Measurements from ENCODE around the gene OGT.
"Not testable (repeated sequence)": the region's sequence is repeated elsewhere in the genome, so short reads cannot be mapped to it uniquely, and the experiment has no call there.

The OGT gene

GRCh38 chrX:71540801-71541200, 7.9 kb downstream of the OGT start:
- no peak for DNase-seq (ENCODE audit: low read depth)

DNA sequence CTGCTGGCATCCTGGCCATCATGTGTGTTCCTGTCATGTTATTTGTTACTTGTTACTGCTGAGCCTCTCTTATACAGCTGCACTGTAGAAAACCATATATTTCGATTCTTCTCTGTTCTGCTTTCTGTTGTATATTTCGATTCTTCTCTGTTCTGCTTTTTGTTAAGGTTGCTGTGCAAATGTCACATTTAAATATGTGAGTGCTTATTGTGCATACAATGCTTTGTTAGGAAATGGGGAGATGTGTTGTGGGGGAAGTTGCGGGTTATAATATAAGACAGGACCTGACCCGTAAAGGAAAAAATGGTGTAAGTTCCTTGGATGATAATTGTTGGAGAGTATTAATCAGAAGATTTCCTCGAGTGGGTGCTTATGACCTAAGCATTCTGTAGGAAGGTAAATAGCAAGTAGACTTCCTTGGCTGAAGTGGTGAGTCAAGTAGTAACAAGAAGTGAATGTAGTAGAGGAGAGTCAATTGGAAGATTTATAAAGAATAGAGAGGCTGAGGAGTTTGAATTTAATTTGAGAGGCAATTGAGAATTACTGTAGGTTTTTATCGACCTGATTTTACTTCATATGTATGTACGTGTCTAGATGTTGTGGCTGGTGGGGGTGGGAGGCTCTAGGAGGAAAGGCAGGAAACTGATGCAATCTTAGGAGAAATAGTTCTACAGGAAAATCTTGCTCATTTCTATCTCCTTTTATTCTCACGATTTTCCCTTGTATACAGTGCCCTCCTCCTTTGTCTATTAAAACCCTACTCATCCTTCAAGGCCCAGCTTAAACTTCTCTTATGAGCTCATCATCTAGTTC, 8.5 kb downstream of the OGT start:
- no peak for DNase-seq (ENCODE audit: low read depth)

GRCh38 chrX:71542411-71542810, 9.5 kb downstream of the OGT start:
- no peak for DNase-seq (ENCODE audit: low read depth)

- DNase-seq (ENCODE audit: low read depth): no peak
These were observed 9.9 kb downstream of the OGT start for GRCh38 chrX:71542825-71543224.

DNA sequence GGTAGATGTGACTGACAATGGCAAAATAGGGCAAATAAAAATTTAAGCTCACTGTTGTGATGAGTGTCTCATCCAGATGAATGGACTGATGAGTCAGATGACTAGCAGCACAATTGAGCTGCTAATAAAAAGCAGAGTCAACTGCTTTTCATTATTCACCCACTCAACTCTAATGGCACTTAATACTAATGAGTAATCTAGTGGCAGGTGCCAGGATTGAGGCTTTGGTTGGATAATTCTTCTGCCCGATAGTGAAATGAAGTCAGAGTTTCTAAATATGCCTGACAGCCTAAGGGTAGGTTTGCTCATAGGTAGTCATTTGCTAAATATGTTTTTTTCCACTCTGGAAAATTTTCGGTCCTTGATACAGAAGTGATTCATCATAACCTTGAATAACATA, 10.4 kb downstream of the OGT start:
- DNase-seq (ENCODE audit: low read depth): no peak

- DNase-seq (ENCODE audit: low read depth): no peak
These were observed 12.5 kb downstream of the OGT start for GRCh38 chrX:71545364-71545763.

DNA sequence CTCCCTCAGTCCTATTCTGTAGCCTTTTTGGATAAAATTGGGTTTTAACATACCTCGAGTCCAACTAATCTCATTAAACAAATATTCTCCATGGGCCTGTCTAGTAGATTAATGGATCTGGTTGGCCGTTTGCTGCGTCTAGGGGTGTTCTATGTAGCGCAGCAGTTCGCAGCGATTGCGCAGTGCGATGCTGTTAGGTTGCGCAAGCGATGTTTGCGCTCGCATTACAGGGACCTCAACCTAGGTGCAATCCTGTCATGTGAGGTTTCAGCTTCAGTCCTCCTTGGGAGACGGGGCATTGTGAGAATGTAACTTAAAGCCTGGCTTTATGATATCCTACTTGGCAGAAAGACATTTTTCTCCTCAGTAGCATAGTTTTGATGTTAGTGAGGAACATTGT, 14.0 kb downstream of the OGT start:
- DNase-seq (ENCODE audit: low read depth): no peak

- DNase-seq (ENCODE audit: low read depth): no peak
These were observed 14.4 kb downstream of the OGT start for GRCh38 chrX:71547339-71547738.

- DNase-seq (ENCODE audit: low read depth): no peak
These were observed 17.1 kb downstream of the OGT start for GRCh38 chrX:71549986-71550385.

DNA sequence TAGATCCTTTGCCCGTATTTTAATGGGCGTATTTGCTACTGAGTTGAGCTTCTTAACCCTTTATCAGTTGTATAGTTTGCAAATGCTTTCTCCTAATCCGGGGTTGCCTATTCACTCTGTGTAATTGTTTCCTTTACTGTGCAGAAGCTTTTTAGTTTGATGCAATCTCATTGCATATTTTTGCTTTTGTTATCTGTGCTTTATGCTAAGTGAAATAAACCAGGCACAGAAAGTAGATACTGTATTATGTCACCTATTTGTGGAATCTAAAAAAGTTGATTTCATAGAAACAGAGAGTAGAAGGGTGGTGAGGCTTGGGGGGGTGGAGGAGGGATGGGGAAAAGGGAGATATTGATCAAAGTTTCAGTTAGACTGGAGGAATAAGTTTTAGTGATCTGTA, 17.7 kb downstream of the OGT start:
- DNase-seq (ENCODE audit: low read depth): no peak

GRCh38 chrX:71556036-71556435, 23.1 kb downstream of the OGT start:
- no peak for DNase-seq (ENCODE audit: low read depth)

GRCh38 chrX:71558920-71559319, 26.0 kb downstream of the OGT start:
- no peak for DNase-seq (ENCODE audit: low read depth)

DNA sequence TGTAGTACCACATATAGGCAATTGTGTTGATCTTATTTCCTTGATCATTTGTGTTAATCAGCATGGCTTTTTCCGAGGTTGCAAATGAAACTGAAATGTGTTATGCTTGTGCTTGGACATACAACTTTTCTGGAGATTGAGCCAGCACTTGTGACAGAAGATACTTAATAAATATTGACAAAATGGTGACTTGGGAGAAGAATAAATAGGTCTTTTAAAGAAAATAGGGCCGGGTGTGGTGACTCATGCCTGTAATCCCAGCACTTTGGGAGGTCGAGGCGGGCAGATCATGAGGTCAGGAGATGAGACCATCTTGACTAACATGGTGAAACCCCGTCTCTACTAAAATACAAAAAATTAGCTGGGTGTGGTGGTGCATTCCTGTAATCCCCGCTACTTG, 26.9 kb downstream of the OGT start:
- DNase-seq (ENCODE audit: low read depth): not testable (repeated sequence)

- DNase-seq (ENCODE audit: low read depth): no peak
These were observed 31.0 kb downstream of the OGT start for GRCh38 chrX:71563921-71564320.

DNA sequence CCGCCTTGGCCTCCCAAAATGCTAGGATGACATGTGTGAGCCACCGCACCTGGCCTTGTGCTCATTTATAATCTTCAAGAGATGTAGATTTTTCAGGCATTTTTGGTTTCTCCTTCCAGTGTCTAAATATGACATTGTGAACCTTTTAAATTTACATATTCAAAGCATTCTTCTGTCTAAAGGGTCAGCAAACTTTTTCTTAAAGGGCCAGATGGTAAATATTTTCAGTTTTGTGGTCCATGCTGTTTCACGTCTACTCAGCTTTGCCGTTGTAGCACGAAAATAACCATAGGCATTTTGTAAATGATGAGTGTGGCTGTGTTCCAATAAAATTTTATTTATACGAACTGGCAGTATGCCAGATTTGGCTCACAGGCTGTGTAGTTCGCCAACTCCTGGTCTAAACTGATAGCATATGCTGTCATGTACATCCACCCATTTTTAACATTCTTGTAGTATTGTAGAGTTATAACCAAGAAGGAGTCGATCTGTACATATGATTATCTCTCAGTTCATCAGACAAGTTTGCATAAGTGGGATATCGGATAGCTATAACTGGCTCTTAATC, 32.7 kb downstream of the OGT start:
- DNase-seq (ENCODE audit: low read depth): no peak

GRCh38 chrX:71571390-71571789, 38.5 kb downstream of the OGT start:
- not testable (repeated sequence) for DNase-seq (ENCODE audit: low read depth)

DNA sequence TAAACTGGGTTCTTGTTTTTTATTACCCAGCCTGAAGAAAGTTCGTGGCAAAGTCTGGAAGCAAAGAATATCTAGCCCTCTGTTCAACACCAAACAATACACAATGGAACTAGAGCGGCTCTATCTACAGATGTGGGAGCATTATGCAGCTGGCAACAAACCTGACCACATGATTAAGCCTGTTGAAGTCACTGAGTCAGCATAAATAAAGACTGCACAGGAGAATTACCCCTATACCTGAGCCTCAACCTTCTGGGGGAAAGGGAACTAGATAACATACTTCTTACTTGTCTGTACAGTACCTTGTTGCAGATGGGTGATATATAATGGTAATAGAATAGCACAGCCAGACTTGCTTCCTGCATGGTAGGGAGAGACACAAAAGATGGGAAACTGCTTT, 40.7 kb downstream of the OGT start:
- no peak for DNase-seq (ENCODE audit: low read depth)

- DNase-seq (ENCODE audit: low read depth): no peak
These were observed 44.8 kb downstream of the OGT start for GRCh38 chrX:71577682-71578081.

- DNase-seq (ENCODE audit: low read depth): no peak
These were observed 45.6 kb downstream of the OGT start, which contains the start of gene GCNA for GRCh38 chrX:71578253-71579135. Gene GCNA (plus strand): TSS chrX:71578437. CDS start chrX:71580822, 2,385 bp downstream.

GRCh38 chrX:71579136-71579989, 46.5 kb downstream of the OGT start:
- no peak for DNase-seq (ENCODE audit: low read depth)

DNA sequence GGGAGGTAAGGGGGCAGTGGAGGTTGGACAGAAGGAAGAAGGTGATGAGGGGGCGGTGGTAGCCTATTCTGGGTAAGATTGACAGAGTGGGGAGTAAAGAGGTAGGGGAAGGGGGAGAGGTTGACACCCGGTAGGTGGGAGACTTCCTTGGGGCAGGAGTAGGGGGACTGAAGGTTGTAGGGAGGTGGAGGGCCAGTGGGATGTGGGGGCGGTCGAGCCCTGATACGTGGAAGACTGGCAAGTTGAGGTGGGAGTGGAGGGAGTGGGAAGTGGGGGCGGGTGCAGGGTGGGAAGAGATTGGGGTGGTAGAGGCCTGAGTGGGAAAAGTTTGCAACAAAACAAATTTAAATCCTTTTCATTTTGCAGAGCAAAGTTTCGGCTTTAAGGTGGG, 47.1 kb downstream of the OGT start:
- no peak for DNase-seq (ENCODE audit: low read depth)

GRCh38 chrX:71581210-71581609, 48.3 kb downstream of the OGT start:
- DNase-seq (ENCODE audit: low read depth): no peak
